Activated naive CD4-positive, alpha-beta T cell (primary cell): ENCODE data around the gene TICRR.
"Not testable (repeated sequence)": the region's sequence is repeated elsewhere in the genome, so short reads cannot be mapped to it uniquely, and the experiment has no call there.

Experiments used
- DNase-seq, 4 experiments: peaks; one replicate each; lab custom pipeline; 2025; lab: John Stamatoyannopoulos, UW

The TICRR gene

DNA sequence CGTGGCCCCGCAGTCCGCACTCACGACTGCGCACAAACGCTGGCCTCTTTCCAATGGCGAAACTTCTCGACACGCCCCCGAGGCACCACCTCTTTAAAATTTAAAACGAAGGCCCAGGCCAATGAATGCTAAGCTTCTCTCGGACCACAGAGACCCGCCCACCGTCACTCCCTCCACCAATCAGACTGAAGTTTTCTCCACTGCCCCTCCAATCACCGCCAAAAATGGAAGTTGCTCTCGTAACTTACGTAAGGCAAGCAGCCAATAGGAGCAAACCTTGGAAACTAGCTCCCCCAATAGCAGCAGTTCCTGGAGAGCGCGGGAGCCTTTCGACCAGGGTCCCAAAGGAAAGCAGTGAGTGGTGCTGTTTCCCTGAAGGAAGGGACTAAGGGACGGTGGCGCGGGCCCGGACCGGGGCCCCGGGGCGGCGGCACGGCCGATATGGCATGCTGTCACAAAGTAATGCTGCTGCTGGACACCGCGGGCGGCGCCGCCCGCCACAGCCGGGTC is at the start of gene TICRR:
Gene TICRR, plus strand, starts transcription at position 324 of the 510 bp plus-strand sequence. Its CDS starts 118 bp downstream, at position 442.
- peak; percentile 70 to 84 (median 79) for DNase-seq

GRCh38 chr15:89526181-89526580 is 49.1 kb upstream of the TICRR start:
- no peak for DNase-seq

DNA sequence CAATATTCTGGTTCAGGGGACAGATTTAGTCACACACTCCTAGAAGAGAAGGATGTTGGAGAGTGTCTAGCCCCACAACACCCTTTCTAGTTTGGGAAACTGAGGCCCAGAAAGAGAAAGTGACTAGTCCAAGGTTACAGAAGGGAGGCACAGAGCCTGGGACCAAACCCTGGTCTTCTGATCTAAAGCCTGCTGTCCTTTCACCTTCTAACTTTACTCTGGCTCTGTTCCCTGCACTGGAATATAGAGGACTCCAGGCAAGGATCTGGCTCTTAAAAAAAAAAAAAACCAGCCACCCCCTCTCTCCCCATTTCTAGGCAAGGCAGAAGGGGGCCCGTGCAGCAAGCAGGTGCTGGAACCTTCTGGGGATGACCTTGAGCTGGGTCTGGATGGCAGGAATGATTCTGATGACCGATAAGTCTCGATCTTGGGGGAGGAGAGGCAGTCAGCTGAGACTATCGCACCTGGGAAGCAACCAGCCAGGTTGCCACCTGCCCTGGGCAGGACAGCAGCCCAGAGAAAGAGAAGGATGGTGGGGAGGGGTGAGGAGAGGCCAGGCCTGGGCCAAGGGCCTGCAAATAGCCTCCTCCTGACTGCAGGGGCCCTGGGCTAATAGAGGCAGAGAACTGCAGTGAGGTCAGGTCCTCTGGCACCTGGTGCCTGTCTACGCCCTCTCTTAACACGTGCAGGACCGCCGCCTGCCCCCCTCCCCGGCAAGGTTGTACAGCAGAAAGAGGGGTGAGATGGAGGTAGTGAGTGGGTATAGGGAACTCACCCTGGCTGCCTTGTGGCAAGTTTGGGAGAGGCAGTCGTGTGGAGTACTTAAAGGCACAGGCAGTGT is 48.4 kb upstream of the TICRR start:
- no peak for DNase-seq

DNA sequence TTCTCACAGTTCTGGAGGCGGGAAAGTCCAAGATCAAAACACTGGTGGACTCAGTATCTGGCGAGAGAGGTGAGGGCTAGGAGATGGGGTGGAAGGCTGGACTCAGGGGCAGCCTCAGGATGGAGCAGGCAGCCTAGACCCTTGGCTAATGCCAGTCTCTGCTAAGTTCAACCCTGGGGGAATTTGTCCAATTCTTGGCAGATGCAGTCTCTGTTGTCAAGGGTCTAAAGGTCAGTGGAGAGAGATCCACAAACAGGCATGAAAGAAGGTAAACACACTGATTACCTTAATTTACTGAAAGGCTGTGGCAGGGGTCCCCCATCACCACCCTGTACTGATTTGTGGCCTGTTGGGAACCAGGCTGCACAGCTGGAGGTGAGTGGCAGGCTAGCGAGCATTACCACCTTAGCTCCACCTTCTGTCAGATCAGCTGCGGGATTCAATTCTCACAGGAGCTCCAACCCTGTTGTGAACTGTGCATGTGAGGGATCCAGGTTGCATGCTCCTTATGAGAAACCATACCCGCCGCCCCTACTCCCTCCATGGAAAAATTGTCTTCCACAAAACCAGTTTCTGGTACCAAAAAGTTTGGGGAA is 46.4 kb upstream of the TICRR start:
- DNase-seq = no peak

GRCh38 chr15:89530976-89531375 is 44.3 kb upstream of the TICRR start:
- DNase-seq = no peak

GRCh38 chr15:89531796-89532537 is 43.3 kb upstream of the TICRR start:
- no peak for DNase-seq

- DNase-seq = no peak
These were observed 41.3 kb upstream of the TICRR start for GRCh38 chr15:89533861-89534544.

DNA sequence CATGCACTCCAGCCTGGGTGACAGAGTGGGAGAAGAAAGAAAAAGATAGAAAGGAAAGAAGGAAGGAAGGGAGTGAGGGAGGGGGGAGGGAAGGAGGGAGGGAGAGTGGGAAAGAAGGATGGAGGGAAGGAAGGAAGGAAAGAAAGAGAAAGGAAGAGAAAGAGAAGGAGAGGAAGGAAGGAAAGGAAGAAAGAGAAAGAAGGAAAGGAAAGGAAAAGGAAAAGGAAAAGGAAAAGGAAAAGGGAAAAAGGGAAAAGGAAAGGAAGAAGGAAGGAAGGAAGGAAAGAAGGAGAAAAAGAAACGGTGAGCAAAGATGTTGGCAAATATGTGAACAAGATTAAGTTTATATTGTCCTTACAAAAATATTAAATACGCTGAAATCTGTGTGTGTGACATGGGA is 36.2 kb upstream of the TICRR start:
- DNase-seq = no peak

GRCh38 chr15:89542369-89542768 is 32.9 kb upstream of the TICRR start:
- DNase-seq = no peak

- no peak for DNase-seq
These were observed 31.9 kb upstream of the TICRR start for GRCh38 chr15:89543389-89543788.

DNA sequence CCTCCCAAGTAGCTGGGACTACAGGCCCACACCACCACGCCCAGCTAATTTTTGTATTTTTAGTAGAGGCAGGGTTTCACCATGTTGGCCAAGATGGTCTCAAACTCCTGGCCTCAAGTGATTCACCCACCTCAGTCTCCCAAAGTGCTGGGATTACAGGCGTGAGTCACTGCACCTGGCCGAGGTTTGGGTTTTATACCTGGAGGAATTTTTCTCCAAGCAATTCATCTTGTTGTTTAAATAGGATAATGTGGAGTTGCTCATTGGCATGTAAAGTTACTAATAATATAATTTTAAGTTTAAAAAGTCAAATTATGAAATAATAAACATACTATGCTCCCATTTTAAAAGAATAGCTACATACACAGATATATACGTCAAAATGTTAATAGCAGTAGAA is 26.1 kb upstream of the TICRR start:
- not testable (repeated sequence) for DNase-seq

GRCh38 chr15:89550427-89550826 is 24.8 kb upstream of the TICRR start:
- no peak for DNase-seq

DNA sequence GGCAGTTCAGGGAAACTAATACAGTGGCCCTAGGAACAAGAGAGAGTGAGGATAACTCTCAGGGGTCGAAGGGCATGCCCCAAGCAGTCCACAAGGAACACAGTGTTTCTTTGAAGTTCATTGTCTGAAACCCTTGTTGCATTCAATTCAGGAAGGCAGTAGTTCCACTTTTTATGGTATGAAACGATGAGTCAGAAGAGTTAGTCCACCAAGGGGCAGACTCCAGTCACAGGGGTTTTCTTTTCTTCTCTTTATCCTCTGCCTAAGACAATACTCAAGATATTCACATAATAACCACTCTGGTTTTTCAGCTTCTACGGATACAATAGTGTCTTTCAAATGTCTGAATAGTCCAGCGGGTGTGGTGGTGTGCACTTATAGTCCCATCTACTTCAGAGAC is 23.7 kb upstream of the TICRR start:
- DNase-seq = no peak

GRCh38 chr15:89553632-89554031 is 21.6 kb upstream of the TICRR start:
- DNase-seq = no peak

DNA sequence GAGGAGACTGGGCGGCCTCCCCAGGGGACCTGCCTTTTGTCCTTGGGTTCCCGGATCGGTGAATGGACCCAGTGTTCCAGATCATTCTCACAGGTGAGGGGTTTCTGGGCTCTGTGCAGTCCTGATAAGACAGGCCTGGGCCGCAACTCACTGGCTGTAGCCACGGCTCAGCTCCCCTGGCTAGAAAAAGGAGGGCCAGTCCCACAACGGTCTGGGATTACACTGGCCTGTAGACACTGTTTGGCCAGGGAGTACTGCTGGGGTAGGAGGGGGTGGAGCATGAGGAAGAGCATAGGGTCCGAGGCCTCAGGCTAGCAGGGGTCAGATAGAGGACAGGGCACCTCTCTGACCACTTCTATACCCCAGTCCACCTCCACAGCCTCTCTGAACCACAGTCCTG is 21.0 kb upstream of the TICRR start:
- DNase-seq = no peak

GRCh38 chr15:89555768-89556167 is 19.5 kb upstream of the TICRR start:
- DNase-seq = no peak

GRCh38 chr15:89556413-89557262 is 18.6 kb upstream of the TICRR start:
- peak in 1 of 4 experiments; percentile 2 for DNase-seq

DNA sequence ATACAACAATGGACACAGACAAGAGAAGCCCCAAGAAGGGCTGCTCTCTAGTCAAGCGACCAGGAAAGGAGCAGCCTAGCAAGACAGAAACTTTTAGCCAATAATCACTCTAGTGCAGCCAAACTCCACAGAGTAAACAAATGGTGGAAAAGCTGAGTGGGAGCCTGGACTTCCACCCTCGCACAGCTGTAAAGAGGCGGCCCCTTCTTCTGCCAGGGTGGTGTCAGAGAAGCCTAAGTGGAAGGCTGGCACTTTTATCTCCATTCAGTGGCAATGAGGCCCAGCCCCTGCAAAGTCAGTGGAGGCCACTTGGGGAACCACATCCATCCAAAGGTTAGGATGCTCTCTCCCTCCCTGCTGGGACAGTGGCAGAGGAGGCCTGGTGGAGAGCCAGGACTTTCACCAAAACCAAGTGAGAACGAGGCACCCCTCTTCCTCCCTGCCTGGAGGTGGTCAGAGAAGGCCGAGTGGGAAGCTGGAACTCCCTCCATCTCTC is 15.5 kb upstream of the TICRR start:
- DNase-seq = no peak

DNA sequence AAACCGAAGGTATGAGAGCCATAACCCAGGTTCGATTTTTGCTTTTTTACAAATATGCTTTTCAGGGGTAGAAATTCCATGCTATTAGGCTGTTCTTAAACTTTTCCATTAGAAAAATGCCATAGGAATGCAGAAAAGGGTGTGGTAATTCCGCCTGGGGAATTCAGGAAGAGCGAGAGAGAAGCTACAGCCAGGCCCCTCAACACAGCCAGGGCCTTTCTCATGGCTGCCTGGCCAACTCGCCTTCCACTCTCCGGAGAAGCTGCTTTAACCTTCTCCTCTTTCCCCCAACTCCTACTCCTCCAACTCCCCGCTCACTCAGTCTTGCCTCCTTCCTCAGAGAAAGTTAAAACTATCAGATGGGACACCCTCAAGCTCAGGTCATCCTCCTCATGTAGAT is 9.1 kb upstream of the TICRR start:
- DNase-seq = no peak

GRCh38 chr15:89566621-89567294 is 8.5 kb upstream of the TICRR start:
- DNase-seq = no peak
